SK-N-SH treated with all-trans-retinoic acid at 6 μM for 48 hours (cell line): ENCODE results near the gene PDE4DIP.
A peak's percentile ranks its signal among the peaks of the same experiment; 100 is the strongest.
"Not testable (repeated sequence)": the region's sequence is repeated elsewhere in the genome, so short reads cannot be mapped to it uniquely, and the experiment has no call there.

Experiments used
- ATAC-seq: fragments of 200-7000 bp; cut with Tn5 transposase; 3 replicates; pipeline ENCODE4 v1.9.1; 2020; ENCODE audit warnings: mild to moderate bottlenecking, moderate library complexity

PDE4DIP gene

GRCh38 chr1:148975866-148976537 lies 131.8 kb downstream of the PDE4DIP start:
- ATAC-seq: peak; percentile 46

DNA sequence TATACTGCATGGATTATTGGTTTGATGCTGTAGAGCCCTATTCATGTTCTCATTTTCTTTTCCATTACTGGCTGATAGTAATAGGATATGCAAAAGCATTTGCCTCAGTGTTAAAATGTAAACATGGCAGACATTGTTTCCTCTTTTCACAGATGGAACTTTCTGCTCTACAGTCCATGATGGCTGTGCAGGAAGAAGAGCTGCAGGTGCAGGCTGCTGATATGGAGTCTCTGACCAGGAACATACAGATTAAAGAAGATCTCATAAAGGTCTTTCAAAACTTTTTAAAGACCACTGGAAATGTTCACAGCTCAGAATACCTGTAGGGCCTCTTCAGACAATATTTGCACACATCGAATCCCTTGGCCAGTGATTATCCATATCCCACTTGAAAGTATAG lies 133.6 kb downstream of the PDE4DIP start:
- ATAC-seq: not testable (repeated sequence)

DNA sequence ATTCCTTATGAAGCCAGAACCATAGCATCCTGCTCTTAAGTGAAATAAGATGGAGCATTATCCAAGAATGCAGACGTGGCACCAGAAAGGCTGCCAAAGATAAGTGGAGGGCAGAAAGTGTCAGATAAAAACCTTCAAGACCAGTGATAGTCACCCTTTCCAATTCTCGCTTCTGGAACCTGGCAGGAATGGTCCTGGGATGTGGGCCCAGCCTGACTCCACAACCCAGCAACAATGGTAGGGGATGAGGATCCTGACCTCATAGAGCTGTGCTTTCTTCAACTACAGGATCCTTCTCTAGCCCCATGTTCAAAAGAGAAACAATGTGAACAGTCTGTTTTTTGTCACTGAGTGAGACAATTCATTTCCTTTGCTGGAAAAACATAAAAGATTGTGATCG lies 145.2 kb downstream of the PDE4DIP start:
- not testable (repeated sequence) for ATAC-seq

GRCh38 chr1:148990233-148990788 lies 146.1 kb downstream of the PDE4DIP start:
- not testable (repeated sequence) for ATAC-seq

- ATAC-seq: peak; percentile 64
These were observed 147.6 kb downstream of the PDE4DIP start for GRCh38 chr1:148991818-148992217.

GRCh38 chr1:148992364-148992763 lies 148.1 kb downstream of the PDE4DIP start:
- peak; percentile 82 for ATAC-seq

DNA sequence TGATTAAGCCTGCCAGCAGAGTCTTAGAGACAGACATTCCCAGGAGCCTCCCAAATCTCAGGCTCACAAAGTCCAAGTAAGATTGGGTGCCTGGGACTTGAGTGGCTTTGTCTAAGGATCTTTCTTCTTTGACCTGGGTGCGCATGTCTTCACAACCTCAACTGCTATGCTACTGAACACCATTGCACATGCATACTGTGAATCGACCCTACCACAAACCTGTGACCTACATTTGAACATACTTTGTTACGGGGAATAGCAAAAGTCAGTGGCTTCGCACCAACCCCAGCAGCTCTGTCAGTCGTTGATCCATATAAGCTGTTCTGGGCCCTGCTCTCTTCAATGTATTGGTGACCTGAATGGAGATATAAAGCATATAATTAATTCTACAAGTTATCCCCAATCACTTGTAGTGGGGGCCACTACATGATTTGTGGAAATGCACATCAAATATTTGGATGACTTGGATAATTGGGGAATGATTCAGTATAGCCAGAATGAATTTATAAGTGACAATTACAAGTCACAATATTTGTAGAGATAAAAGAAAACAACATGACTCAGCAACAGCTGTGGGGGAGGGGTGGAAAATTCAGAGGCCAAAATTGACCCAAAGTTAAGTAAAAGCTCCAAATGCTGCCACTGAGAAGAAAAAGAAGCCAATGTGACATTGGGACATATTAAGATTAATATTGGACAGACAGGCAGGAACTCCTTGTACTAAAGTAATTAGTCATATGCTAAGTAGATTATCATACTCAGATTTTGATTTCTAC lies 152.4 kb downstream of the PDE4DIP start:
- not testable (repeated sequence) for ATAC-seq

- not testable (repeated sequence) for ATAC-seq
These were observed 153.2 kb downstream of the PDE4DIP start for GRCh38 chr1:148997405-148997804.

GRCh38 chr1:149002664-149003063 lies 158.4 kb downstream of the PDE4DIP start:
- not testable (repeated sequence) for ATAC-seq

- ATAC-seq: not testable (repeated sequence)
These were observed 164.1 kb downstream of the PDE4DIP start for GRCh38 chr1:149008326-149008725.

- ATAC-seq: not testable (repeated sequence)
These were observed 164.5 kb downstream of the PDE4DIP start for GRCh38 chr1:149008769-149009168.

DNA sequence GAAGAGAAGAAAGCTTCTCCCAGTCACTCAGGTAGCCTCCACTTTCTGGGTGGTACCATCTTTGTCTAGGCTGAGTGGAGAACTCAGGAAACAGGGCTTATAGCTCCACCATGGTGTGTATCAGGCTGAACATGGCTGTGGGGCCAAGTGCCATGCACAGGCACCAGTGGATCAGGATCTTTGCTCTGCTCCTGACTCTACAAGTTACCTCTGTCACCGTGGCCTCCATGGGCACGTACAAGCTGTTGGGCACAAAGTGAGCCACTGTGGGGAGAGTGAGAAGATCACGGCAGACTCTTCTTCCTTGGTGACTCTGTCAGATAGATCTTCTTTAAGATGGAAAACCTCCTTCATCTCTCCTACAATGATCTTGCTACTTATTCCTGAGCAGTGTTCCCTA lies 165.5 kb downstream of the PDE4DIP start:
- not testable (repeated sequence) for ATAC-seq

- not testable (repeated sequence) for ATAC-seq
These were observed 168.4 kb downstream of the PDE4DIP start for GRCh38 chr1:149012599-149012998.

DNA sequence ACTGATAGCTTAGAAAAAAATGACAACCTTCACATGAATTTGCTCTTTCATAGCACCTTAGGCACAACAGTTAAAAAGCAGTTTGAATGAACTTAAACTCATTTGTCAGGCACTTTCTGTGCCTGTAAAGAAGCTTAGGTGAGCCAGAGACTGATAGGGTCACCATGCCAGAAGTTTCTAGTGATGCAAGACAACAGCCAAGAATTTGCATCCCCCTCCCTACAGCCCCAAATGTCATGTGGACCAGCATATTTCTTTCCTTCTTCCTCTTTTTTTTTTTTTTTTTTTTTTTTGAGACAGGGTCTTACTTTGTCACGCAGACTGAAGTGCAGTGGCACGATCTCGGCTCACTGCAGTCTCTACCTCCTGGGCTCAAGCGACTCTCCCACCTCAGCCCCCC lies 169.3 kb downstream of the PDE4DIP start:
- ATAC-seq: not testable (repeated sequence)

GRCh38 chr1:149015522-149015921 lies 171.3 kb downstream of the PDE4DIP start:
- peak; percentile 78 for ATAC-seq

DNA sequence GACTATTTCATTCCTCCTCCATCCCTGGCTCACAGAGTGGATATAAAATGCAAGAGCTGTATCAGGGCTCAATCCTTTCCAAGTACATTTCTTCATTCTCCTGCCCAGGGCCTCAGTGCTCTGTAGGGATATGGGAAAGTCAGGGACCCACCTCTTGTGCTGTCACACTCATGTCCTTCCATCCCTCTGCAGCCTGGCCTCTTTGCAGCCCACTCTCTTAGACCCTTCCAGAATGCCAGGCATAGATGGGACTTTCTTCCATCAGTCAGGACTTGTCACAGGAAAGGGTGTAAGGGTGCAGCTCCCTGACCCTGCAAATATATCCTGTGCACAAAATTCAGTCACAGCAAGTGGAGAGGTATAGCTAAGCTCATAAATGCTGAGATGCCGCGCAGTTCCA lies 172.4 kb downstream of the PDE4DIP start:
- not testable (repeated sequence) for ATAC-seq

- not testable (repeated sequence) for ATAC-seq
These were observed 174.3 kb downstream of the PDE4DIP start for GRCh38 chr1:149018577-149018976.

DNA sequence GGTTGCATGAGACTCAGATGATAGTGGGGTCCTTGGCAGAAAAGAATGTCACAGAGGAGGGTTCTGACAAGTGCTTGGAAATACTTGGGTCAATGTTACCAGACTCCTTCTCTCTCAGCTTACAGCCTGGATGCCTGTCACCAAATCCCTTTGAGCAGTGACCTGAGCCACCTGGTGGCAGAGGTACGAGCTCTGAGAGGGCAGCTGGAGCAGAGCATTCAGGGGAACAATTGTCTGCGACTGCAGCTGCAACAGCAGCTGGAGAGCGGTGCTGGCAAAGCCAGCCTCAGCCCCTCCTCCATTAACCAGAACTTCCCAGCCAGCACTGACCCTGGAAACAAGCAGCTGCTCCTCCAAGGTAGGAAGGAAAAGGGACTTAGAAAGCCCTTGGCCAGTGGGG lies 180.1 kb downstream of the PDE4DIP start:
- ATAC-seq: not testable (repeated sequence)

- not testable (repeated sequence) for ATAC-seq
These were observed 189.7 kb downstream of the PDE4DIP start for GRCh38 chr1:149033916-149034315.

- not testable (repeated sequence) for ATAC-seq
These were observed 198.8 kb downstream of the PDE4DIP start for GRCh38 chr1:149043056-149043455.

DNA sequence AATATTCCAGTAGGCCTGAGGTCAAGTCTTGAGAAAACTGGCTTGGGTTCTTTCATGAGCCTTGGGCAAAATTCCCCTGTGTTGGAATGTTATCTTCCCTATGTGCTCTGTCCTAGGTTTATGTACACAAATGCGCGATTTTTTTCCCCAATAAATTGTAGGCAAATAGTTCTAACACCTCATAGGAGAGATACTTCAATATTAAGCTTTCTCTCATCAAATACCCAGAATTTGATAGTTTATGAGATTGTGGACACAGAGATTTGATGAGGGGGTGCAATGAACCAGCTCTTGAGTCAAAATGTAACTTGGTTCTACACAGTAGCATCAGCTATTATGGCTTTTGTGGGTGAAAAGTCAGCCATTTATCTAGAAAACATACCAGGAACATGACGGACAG lies 220.4 kb downstream of the PDE4DIP start:
- not testable (repeated sequence) for ATAC-seq

- not testable (repeated sequence) for ATAC-seq
These were observed 231.4 kb downstream of the PDE4DIP start for GRCh38 chr1:149075505-149076127.
